C4-2B (cell line): Measurements from ENCODE around the gene BTBD2.

Experiments
- ZFX ChIP-seq: fragments of 450-650 bp; IDR thresholded peaks from 2 replicates; pipeline ENCODE4 v1.6.1; 2017
- TF ChIP-seq, protein P1 (sequence below): fragments of 450-650 bp; conservative IDR thresholded peaks from 2 replicates; pipeline ENCODE4 v1.5.1; 2017; ENCODE audit warnings: mild to moderate bottlenecking

DNA sequence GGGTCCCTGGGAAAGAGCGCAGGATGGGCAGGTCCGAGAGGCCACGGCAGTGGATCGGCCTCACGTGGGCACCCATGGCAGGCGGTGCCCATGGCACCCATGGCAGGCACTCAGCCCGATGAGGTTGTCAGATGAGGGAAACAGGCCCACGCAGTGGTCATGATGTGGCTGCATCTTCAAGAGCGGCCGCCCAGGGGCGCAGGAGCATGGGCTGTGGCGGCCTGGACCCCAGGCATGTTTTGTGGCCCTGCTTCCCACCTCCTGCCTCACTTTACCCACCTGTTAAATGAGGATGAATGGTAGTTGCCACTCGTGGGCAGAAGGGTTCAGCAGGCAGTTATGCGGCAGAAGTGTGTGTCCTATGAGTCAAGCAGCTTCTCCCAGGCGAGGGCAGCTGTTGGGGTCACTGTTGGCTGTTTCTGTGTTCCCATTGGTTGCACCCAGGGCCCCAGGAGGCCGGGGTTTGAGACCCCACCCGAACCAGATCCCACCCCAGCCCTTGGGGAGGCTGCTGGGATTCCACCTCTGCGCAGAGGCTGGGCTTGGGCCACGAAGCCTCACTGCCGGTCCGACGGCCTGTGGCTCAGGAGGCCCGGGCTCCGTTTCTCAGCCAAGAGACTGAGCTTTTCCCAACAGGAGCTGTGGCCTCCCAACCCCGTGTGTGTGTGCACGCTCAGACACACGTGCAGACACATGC is 44.6 kb downstream of the BTBD2 start:
- no peak for TF ChIP-seq ZFX
- TF ChIP-seq, protein P1, sequence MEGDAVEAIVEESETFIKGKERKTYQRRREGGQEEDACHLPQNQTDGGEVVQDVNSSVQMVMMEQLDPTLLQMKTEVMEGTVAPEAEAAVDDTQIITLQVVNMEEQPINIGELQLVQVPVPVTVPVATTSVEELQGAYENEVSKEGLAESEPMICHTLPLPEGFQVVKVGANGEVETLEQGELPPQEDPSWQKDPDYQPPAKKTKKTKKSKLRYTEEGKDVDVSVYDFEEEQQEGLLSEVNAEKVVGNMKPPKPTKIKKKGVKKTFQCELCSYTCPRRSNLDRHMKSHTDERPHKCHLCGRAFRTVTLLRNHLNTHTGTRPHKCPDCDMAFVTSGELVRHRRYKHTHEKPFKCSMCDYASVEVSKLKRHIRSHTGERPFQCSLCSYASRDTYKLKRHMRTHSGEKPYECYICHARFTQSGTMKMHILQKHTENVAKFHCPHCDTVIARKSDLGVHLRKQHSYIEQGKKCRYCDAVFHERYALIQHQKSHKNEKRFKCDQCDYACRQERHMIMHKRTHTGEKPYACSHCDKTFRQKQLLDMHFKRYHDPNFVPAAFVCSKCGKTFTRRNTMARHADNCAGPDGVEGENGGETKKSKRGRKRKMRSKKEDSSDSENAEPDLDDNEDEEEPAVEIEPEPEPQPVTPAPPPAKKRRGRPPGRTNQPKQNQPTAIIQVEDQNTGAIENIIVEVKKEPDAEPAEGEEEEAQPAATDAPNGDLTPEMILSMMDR: no peak
